Stimulated activated CD4-positive, alpha-beta T cell treated with anti-CD3 and anti-CD28 coated beads, Interleukin-12 subunit alpha, Interleukin-12 subunit beta, amount 100 ng/mL, for 24 hours (primary cell): ENCODE measurements around the gene BBX.

Experiments
- DNase-seq, 2 experiments: peaks; one replicate each; pipeline ENCODE4 v3.0.0-alpha.2; 2020; ENCODE audit warnings: low read depth in 2 of 2

Gene BBX

DNA sequence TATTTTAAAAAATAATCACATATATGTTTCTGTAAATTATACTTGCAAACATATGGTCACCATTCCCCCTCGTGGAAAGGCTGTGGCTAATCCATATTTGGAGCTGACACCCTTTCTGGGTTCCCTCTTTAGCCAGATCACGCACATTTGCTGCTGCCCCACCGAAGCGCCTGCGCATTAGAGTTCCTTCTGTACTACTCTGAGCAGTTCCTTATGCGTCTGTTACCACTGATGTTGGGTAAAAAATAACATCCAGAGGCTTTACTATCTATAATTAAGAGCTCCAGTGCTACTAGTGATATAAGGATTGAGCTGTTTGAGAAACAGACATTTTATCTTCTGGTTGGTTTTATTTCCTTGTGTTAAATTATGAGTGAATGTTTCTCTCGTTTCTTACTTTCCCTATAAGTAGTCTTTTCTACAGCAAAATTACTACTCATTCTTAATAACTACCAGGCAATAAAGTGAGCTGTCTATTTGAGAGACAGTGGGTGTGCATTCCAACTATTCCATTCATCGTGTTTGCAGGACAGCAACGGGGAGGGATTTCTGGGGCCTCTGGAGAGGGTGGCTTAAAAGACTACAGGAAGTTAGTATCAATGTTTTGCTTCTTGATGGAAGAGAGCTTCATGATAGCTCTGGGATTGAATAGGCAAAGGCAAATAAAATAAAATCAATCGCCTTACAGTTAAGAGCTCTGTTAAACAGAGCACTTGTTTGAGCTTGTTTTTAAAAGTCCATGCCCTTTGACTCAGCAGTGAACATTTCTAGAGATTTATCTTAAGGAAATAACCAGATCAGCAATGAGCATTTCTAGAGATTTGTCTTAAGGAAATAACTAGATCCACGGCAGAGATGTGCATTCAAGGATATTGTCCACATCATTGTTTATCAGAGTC is 322.9 kb downstream of the BBX start:
- DNase-seq: no peak

DNA sequence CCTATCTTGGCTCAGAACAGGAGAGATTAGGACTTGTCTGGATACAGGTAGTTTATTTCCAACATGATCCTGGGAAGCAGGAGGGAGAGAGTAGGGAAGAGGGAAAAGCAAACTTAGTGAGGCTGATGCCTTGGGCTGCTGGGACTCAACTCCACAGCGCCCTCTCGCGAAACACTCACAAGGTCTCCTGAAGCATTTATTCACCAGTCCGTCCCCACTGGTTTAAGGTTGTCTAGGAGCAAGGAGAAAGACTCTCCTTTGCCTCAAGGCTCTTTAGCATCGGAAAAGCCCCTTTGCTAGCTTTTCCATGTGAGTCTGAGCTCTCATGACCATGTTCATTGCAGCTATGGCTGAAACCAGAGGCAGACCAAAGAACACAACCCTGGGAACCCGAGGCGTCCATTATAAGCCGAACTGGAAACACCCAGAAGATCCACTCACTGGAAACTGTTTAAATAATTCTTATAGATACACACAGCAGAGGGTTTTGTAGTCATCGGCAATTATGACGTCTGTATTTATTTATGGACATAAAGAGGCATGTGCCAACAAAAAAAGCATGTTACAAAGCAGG is 323.6 kb downstream of the BBX start:
- DNase-seq: peak in 1 of 2 experiments; percentile 12

DNA sequence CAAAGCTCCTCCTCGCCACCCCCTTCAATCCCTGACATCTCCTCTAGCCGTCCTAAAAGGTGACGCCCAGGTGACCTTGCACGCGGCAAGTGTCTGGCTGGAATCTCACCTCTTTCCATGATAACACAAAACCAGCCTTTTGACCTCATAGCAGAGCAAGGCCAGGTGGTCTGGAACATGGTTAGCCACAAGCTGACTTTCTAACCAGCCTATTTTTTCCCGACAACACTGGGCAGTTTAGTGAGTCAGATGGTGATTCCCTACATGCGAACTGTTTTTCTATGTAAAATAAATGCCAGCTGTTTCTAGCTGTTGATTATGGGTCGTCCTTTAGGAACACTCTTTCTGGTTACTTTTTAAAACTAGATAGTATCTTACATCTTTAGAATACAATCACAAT is 325.0 kb downstream of the BBX start:
- DNase-seq: no peak

DNA sequence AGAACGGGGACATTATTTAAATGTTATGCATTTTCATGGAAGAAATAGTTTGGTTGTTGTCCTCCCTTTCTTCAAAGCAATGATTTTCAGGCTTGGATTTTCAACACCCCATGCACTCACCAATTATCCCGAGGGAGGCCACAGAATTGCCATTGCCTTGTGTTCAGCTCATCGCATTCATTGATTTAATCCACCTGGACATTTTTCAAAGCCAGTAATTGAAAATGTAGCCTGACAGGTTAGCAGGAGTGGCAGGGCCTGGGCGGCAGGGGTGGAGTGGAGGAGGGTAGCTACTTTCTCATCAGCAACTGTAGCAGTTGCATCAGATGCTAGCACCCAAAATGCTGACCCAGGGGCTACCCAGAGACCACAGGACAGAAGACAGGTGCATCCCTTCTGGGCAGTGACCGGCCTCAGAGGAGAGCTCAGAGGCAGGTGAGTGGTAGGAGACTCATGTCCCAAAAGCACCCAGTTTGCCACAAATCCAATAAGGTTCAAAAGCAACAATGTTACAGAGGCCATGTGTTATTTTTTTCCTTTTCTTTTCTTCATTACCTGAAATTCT is 325.7 kb downstream of the BBX start:
- DNase-seq: no peak

GRCh38 chr3:107850681-107851080 is 327.9 kb downstream of the BBX start:
- no peak for DNase-seq

DNA sequence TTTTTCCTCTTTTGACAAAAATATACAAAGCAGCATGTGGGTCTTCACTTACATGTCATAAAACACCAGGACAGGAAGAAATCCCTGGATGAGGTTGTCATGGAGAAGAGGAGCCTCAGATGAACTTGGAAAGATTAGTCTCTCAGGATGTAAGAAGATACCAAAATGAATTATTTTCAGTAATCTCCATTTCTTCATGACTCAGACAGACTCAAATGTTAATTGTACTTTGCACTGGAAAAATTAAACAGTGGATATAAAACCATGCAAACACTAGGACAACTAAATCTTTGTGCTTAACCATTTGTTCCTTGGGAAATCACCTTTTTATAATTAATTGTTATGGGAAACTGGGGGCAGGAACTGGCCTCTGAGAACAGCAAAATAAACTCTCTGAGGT is 331.1 kb downstream of the BBX start:
- DNase-seq: no peak

DNA sequence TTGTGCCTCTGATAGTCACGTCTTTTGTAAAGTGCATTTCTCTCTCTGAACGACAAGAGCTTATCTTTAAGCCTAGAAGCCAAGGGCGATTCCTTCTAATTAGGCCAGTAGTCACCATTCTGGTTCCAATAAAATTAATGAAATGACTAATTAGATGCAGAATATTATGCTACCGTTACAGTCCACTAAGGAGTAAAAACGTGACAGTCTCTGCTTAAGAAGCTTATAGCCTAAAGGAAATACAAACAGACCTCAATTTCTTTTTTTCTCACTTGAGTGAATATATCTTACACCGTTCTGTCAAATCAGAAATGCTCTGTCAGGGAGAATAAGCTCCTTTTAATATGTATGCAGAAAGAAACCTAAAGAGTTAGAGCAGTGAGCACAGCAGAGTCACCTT is 332.0 kb downstream of the BBX start:
- DNase-seq: no peak

DNA sequence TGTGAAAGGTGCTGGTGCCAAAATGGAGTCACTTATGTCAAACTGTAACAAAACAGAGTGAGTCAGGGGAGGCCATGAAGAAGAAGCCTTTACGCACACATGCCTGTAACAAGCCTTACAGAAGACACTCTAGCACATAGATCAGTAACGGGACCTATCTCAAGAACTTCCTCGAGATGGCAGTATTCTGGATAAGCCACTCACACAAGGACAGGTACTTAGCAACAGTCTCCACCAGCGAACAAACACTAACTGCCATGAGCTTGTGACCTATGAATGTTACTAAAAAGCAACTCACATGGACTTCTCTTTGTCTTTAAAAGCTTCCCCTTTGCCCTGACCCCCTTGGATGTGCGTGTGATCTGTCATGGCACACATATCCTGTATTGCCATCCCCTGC is 332.9 kb downstream of the BBX start:
- no peak for DNase-seq

- no peak for DNase-seq
Measured at GRCh38 chr3:107857854-107858253, 335.1 kb downstream of the BBX start.

- DNase-seq: no peak
Measured at GRCh38 chr3:107858876-107859275, 336.1 kb downstream of the BBX start.
